Activated CD4-positive, CD25-positive, alpha-beta regulatory T cell treated with anti-CD3 and anti-CD28 coated beads, Interleukin-2, amount 50 U/mL, for 24 hours (primary cell): Measurements from ENCODE around the gene PSME3.
"Not testable (repeated sequence)": the region's sequence is repeated elsewhere in the genome, so short reads cannot be mapped to it uniquely, and the experiment has no call there.

Experiments
- ATAC-seq, 2 donors: fragments of 150-1000 bp; cut with Tn5 transposase; one replicate each; pipeline ENCODE4 v1.10.0; 2021; ENCODE audit warnings: mild to moderate bottlenecking in 1 of 2, moderate library complexity in 1 of 2

Gene PSME3

DNA sequence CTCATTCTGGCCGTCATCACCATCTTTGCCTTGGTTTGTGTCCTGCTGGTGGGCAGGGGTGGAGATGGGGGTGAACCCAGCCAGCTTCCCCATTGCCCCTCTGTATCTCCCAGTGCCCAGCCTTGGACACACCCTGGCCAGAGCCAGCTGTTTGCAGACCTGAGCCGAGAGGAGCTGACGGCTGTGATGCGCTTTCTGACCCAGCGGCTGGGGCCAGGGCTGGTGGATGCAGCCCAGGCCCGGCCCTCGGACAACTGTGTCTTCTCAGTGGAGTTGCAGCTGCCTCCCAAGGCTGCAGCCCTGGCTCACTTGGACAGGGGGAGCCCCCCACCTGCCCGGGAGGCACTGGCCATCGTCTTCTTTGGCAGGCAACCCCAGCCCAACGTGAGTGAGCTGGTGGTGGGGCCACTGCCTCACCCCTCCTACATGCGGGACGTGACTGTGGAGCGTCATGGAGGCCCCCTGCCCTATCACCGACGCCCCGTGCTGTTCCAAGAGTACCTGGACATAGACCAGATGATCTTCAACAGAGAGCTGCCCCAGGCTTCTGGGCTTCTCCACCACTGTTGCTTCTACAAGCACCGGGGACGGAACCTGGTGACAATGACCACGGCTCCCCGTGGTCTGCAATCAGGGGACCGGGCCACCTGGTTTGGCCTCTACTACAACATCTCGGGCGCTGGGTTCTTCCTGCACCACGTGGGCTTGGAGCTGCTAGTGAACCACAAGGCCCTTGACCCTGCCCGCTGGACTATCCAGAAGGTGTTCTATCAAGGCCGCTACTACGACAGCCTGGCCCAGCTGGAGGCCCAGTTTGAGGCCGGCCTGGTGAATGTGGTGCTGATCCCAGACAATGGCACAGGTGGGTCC is 18.4 kb downstream of the PSME3 start:
- ATAC-seq: not testable (repeated sequence)

- no peak for ATAC-seq
These were observed 19.2 kb downstream of the PSME3 start for GRCh38 chr17:42852351-42852750.

GRCh38 chr17:42853004-42853403 is 19.8 kb downstream of the PSME3 start:
- ATAC-seq: no peak

DNA sequence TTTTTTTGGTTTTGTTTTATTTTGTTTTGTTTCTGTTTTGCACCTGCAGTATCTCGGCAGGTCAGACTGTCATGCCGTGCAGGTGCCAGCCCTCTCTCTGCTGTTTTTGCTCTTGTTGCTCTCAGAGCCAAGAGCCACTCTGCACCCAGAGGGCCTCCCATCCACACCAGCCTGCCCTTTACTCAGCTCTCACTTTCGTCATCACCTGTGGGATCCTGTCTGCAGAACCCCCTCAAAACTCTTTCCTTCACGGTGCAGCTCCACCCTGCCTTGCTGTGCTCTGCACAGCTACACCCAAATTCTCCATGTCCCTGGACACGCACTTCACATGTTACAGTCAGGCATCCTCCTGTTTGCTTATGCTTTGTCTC is 20.4 kb downstream of the PSME3 start:
- ATAC-seq: no peak

DNA sequence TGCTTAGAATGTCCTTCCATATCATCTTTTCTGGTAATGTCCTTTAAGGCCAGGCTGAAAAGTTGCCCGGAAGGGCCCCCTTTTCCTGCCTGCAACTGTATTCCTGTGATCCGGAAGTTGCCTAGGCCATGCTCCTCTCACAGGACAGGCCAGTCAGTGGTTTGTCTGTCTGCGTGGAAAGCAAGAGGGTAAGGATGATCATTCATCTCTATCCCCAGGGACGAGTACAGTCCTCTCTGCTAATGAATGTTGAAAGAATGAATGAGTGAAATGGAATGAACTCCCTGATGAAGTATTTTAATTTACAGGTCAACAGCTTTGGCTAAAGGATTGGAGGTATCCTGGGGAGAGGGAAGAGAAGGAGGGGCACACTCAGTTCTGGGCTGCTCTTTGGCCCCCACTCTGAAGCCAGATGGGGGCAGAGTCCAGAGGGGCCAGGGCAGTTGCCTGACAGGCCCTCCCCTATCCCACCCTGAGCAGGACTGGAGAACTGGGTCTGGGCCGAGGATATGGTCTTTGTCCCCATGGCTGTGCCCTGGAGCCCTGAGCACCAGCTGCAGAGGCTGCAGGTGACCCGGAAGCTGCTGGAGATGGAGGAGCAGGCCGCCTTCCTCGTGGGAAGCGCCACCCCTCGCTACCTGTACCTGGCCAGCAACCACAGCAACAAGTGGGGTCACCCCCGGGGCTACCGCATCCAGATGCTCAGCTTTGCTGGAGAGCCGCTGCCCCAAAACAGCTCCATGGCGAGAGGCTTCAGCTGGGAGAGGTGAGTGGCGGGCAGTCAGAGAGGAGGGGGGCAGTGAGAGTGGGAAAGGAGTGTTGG is 21.0 kb downstream of the PSME3 start:
- ATAC-seq: no peak

- no peak for ATAC-seq
These were observed 21.9 kb downstream of the PSME3 start for GRCh38 chr17:42855048-42855596.

- ATAC-seq: not testable (repeated sequence)
These were observed 22.9 kb downstream of the PSME3 start for GRCh38 chr17:42856093-42856492.

DNA sequence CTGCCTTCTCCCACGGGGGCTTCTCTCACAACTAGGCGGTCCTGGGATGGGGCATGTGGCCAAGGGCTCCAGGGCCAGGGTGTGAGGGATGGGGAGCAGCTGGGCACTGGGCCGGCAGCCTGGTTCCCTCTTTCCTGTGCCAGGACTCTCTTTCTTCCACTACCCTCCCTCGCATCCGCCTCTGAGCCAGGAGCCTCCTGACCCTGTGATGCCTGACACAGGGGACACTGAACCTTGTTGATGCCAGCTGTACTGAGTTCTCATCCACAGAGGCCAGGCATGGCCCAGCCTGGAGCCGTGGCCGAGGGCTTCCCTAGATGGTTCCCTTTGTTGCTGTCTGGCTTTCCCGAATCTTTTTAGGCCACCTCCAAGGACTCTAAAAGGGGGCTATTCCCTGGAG is 23.3 kb downstream of the PSME3 start:
- not testable (repeated sequence) for ATAC-seq

- no peak for ATAC-seq
These were observed 24.2 kb downstream of the PSME3 start for GRCh38 chr17:42857389-42857788.

- ATAC-seq: no peak
These were observed 32.5 kb downstream of the PSME3 start for GRCh38 chr17:42865638-42866094.

DNA sequence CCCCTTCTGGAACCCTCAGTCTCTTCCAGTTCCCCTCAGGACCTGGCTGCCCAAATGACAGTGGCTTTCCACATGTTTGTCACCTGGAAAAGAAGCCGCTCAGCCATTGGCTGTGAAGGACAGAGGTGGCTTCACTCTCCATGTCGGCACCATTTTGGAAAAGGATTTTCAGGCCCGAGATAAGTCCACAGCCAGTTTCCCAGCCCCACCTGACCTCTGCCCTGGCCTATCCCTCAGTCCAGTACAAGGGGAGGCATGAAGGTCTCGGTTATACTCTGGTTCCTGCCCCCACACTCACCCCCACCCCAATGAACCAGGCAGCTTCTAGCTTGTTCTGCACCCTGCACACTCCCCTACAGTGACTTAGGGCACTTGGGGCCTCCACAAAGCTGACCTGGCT is 33.0 kb downstream of the PSME3 start:
- no peak for ATAC-seq

GRCh38 chr17:42866631-42867575 is 33.7 kb downstream of the PSME3 start:
- ATAC-seq: no peak

DNA sequence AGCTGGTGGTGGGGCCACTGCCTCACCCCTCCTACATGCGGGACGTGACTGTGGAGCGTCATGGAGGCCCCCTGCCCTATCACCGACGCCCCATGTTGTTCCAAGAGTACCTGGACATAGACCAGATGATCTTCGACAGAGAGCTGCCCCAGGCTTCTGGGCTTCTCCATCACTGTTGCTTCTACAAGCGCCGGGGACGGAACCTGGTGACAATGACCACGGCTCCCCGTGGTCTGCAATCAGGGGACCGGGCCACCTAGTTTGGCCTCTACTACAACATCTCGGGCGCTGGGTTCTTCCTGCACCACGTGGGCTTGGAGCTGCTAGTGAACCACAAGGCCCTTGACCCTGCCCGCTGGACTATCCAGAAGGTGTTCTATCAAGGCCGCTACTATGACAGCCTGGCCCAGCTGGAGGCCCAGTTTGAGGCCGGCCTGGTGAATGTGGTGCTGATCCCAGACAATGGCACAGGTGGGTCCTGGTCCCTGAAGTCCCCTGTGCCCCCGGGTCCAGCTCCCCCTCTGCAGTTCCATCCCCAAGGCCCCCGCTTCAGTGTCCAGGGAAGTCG is 34.6 kb downstream of the PSME3 start:
- ATAC-seq: not testable (repeated sequence)

- ATAC-seq: no peak
These were observed 35.1 kb downstream of the PSME3 start for GRCh38 chr17:42868338-42868737.

DNA sequence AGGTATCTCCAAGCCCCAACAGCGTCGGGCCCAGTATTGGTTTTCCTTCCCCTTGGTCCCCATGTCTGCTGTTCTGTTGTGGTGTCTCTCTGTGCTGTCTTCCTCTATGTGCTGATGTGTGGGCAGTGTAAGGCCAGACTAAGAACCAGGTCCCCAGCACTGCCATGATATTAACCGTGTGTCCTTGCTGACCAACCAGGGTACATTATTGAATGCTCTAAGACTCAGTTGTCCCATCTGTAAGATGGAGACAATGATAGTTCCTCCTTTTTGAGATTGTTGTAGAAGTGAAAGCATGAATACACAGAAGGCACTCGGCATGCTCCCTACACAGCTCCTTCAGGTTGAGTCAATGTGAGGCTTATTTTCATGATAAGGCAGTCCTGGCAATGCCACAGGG is 38.5 kb downstream of the PSME3 start:
- ATAC-seq: no peak

- no peak for ATAC-seq
These were observed 39.2 kb downstream of the PSME3 start for GRCh38 chr17:42872251-42872965.

GRCh38 chr17:42873315-42873714 is 40.1 kb downstream of the PSME3 start:
- no peak for ATAC-seq

DNA sequence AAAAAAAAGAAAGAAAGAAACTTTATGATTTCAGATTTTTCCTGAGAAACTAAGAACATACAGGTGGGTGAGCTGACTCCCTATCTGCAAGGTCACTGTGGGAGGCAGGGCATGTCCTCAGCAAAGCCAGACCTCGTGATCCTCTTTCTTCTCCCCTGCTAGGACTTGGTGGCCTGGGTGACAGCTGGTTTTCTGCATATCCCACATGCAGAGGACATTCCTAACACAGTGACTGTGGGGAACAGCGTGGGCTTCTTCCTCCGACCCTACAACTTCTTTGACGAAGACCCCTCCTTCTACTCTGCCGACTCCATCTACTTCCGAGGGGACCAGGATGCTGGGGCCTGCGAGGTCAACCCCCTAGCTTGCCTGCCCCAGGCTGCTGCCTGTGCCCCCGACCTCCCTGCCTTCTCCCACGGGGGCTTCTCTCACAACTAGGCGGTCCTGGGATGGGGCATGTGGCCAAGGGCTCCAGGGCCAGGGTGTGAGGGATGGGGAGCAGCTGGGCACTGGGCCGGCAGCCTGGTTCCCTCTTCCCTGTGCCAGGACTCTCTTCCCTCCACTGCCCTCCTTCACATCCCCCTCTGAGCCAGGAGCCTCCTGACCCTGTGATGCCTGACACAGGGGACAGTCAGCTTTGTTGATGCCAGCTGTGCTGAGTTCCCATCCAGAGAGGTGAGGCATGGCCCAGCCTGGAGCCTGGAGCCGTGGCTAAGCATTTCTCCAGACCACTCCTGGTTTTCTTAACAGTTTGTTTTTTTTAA is 40.9 kb downstream of the PSME3 start:
- ATAC-seq: not testable (repeated sequence)

DNA sequence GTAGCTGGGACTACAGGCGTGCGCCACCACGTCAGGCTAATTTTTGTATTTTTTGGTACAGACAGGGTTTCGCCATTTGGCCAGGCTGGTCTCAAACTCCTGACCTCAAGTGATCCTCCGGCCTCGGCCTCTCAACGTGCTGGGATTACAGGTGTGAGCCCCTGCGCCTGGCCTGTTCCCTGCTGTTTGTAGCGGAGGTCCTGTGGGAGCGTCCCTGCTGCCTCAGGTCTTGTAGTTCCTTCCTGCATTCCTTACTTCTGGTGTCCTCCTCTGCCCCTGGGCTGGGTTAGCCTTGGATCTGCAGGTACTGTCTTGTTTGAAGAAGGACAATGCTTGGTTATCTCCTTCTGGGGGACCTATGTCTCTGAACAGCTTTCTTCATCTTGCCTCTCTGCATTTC is 43.8 kb downstream of the PSME3 start:
- ATAC-seq: no peak

DNA sequence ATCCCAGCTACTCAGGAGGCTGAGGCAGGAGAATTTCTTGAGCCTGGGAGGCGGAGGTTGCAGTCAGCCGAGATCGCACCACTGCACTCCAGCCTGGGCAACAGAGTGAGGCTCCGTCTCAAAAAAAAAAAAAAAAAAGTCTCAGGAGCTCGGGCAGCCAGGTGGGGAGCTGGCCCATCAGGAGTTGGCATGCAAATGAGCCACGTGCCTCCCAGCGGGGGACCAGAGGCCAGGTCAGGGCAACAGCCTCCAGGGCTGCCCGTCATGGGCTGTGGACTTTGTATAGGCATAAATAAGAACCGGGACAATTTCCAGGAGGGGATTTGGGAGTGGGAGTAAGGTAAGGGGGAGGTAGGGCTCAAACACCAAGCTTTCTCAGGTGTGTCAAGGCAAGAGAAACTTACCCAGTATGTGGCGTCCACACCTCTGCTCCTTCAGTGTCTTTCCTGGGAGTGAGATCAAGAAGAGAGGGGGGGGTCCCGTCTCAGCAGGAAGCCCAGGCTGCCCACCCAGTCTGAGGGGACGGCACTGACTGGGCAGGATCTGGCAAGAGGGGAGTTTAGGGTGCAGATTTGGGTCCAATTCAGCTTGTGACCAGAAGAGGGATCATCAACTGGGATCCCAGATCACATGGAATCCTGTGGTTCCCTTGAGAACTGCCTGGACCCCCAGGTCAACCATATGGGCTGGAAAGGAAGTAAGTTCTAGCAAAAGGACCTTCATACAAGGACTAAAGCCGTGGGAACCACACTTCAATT is 45.1 kb downstream of the PSME3 start:
- ATAC-seq: no peak
